Psoas muscle (tissue), 8 donors: Measurements from ENCODE around the gene QSOX2. TPM values are rescaled to one million over a fixed set of nuclear protein-coding genes. Genes with fewer than 3 reads are reported as not detected.
"Not testable (repeated sequence)": the region's sequence is repeated elsewhere in the genome, so short reads cannot be mapped to it uniquely, and the experiment has no call there.

Experiments
- ATAC-seq, 4 donors: fragments of 200-7000 bp; cut with Tn5 transposase; one replicate each; pipeline ENCODE4 v1.9.1; 2020; ENCODE audit warnings: moderate library complexity in 3 of 4, mild to moderate bottlenecking in 2 of 4
- DNase-seq, 2 donors: peaks; one replicate each; pipeline ENCODE4 v3.0.0-alpha.2; 2020
- H3K27ac ChIP-seq: fragments of 200-600 bp; one replicate; pipeline ENCODE4 v1.8.0; 2022
- H3K27me3 ChIP-seq, 3 donors: fragments of 200-600 bp in 1 of 3; one replicate each; pipeline versions ENCODE4 v1.6.1 to v1.8.0; 2013 to 2022; ENCODE audit warnings: low read length in 2 of 3, mild to moderate bottlenecking in 2 of 3, moderate library complexity in 1 of 3; ENCODE audit not compliant: insufficient read depth in 3 of 3
- H3K36me3 ChIP-seq, 2 donors: fragments of 200-600 bp in 1 of 2; one replicate each; pipeline versions ENCODE4 v1.6.1 to v1.8.0; 2013 to 2022; ENCODE audit warnings: low read depth in 1 of 2, mild to moderate bottlenecking in 1 of 2, moderate library complexity in 1 of 2; ENCODE audit not compliant: insufficient read depth in 1 of 2
- H3K4me1 ChIP-seq: fragments of 200-600 bp; one replicate; pipeline ENCODE4 v1.8.0; 2022
- H3K4me3 ChIP-seq: fragments of 200-600 bp; one replicate; pipeline ENCODE4 v1.8.0; 2022; ENCODE audit warnings: mild to moderate bottlenecking
- H3K9me3 ChIP-seq: fragments of 200-600 bp; one replicate; pipeline ENCODE4 v1.8.0; 2022
- WGBS, 3 donors: extraction: QIAGEN DNeasy Blood & Tissue Kit; methylation state at CpG; one replicate each; pipeline versions ENCODE4 v1.1.6 to v1.1.7; 2013; 5-methylcytosine and 5-hydroxymethylcytosine counted together
- intact Hi-C, 2 donors: fragments of 100-400 bp; cut with DNase I; formaldehyde crosslinking; loops; one replicate each; pipeline versions ENCODE4 v1.11.0 to v1.14.2; 2022
- polyA plus RNA-seq, 3 donors: library from polyadenylated mRNA; stranded (reverse); fragments of 200-250 nt; gene quantifications; one replicate each; pipeline ENCODE4 v1.2.3, GENCODE V29; 2013
- total RNA-seq, 4 donors: library from RNA; stranded (reverse); fragmentation: NEBNext Ultra II Directional in 2 of 4; extraction: Animal tissue kit (Norgen Biotek cat#: 25700) in 2 of 4; gene quantifications; one replicate each; pipeline versions ENCODE4 v1.2.1 to v1.2.4, GENCODE V29; 2021 to 2023
- TF ChIP-seq, protein P1 (sequence below): fragments of 200-600 bp; IDR thresholded peaks from one replicate; pipeline ENCODE4 v1.8.0; 2022; ENCODE audit warnings: antibody characterized with exemption
- donor health status: healthy with polysubstance abuse.
- donor health status: DM: no; HTN: no; CAD: no; lungs with moderate emphysema.
- donor health status: Bipolar disorder and iron deficiency.
- donor health status: healthy.
- donor health status: DM: yes; HTN: yes; CAD: no.
- donor health status: DM: no; HTN: no; CAD: no.
- donor health status: DM: no; HTN: no; CAD: no.
- donor health status: DM: yes; HTN: yes; CAD: no.

Gene QSOX2
- total and polyA plus RNA-seq, 7 donors, result 3.6 to 7.5 (median 5.6) TPM

DNA sequence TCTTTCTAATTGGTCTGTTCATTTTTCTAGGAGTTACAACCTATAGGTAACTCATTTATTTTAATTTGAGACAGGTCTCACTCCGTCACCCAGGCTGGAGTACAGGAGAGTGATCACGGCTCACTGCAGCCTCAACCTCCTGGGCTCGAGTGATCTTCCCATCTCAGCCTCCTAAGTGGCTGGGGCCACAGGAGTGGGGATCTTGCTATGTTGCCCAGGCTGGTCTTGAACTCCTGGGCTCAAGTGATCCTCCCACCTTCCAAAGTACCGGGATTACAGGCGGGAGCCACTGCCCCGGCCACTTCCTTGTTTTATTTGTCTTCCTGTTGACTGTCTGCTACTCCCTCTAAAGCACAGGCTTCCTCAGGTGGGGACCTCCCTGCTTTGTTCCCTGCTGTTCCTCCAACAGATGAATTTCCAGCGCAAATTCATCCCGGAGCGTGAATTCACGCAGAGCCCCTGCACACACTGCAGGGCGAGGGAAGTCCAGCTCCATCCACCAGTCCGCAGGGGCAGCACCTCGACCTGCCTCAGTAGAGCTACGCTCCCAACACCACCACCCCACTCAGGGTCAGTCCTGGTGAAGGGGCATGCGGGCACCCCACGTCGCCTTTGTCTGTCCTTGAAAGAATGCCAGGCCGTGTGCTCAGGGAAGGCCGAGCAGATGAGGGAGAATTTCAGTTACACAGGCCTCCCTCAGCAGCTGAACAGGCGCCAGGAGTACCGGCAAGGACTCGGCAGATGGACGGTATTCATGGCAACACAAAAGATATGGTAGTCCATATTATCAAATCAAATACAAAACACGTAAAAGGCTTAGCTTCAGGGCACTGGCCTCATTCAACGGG, 6.3 kb downstream of the QSOX2 start:
- Histone ChIP-seq H3K4me1 (peaks cover 15% of the 10 kb centered on the region), H3K4me3 (no peak overlapping the region), H3K36me3 (no peaks in the 10 kb centered on the region), H3K27ac (no peak overlapping the region), H3K9me3 (no peaks in the 10 kb centered on the region), H3K27me3 (no peaks in the 10 kb centered on the region)
- intact Hi-C loops, result no loop called here
- TF ChIP-seq, protein P1, sequence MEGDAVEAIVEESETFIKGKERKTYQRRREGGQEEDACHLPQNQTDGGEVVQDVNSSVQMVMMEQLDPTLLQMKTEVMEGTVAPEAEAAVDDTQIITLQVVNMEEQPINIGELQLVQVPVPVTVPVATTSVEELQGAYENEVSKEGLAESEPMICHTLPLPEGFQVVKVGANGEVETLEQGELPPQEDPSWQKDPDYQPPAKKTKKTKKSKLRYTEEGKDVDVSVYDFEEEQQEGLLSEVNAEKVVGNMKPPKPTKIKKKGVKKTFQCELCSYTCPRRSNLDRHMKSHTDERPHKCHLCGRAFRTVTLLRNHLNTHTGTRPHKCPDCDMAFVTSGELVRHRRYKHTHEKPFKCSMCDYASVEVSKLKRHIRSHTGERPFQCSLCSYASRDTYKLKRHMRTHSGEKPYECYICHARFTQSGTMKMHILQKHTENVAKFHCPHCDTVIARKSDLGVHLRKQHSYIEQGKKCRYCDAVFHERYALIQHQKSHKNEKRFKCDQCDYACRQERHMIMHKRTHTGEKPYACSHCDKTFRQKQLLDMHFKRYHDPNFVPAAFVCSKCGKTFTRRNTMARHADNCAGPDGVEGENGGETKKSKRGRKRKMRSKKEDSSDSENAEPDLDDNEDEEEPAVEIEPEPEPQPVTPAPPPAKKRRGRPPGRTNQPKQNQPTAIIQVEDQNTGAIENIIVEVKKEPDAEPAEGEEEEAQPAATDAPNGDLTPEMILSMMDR, result no peak
- ATAC-seq (no peak), DNase-seq (no peak)
- WGBS, 3 donors, result 64 to 66% (median 66%) methylated on average over 25 of the region's 25 CpGs

DNA sequence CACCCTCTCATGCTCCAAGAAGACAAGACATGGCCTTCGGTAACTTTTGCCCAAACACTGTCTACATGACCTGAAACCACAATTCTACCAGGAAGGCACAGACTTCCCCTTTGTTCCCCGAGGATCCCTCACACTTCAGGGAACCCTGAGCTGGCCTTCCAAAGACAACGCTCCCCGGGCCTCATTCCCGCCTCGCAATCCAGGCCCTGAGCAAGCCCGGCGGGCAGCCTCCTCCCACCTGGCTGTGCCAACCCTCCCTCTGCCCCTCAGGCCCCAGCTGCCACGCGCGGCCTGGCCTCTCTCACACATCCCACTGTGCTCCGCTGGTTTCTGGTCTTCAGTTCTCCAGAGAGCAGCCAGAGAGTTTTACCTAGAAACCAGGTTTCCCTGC, 7.3 kb downstream of the QSOX2 start:
- 65 to 72% (median 70%) methylated on average over 12 of the region's 12 CpGs for WGBS, 3 donors
- Histone ChIP-seq H3K9me3 (no peaks in the 10 kb centered on the region), H3K36me3 (no peaks in the 10 kb centered on the region), H3K27ac (no peak overlapping the region), H3K4me3 (no peak overlapping the region), H3K4me1 (peaks cover 12% of the 10 kb centered on the region), H3K27me3 (no peaks in the 10 kb centered on the region)
- TF ChIP-seq, protein P1, result no peak
- DNase-seq (no peak), ATAC-seq (no peak)
- intact Hi-C loops, result no loop called here

DNA sequence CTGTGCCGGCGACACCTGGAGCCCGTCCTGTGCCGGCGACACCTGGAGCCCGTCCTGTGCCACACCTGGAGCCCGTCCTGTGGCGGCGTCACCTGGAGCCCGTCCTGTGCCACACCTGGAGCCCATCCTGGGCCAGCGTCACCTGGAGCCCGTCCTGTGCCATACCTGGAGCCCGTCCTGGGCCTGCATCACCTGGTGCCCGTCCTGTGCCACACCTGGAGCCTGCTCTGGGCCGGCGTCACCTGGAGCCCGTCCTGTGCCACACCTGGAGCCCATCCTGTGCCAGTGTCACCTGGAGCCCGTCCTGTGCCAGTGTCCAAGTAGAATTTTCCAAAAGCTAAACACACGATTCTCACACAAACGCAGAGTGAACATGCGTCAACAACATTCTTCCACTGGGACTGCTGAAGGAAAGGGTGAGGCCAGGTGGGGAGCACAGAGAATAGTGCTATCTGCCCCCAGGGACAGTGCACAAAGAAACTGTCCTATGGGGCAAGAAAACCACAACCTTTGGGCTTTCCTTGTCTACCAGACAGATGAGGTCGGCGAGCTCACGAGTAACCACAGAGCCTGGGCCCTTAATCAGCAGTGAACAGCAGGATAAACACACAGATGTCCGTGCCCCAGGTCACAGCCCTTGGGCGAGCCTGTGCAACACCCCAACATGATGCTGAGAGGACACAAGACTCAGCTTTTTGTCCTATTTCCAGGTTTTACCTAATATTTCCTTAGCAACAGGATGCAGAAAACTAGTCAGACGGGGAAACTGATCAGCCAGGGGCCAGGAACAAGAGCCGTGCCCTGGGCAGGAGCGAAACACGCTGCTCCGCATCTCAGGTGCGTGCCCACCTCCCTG, 7.9 kb downstream of the QSOX2 start:
- DNase-seq (no peak), ATAC-seq (no peak)
- Histone ChIP-seq H3K36me3 (no peaks in the 10 kb centered on the region), H3K4me3 (no peak overlapping the region), H3K9me3 (no peaks in the 10 kb centered on the region), H3K4me1 (peaks cover 12% of the 10 kb centered on the region), H3K27ac (no peak overlapping the region), H3K27me3 (no peaks in the 10 kb centered on the region)
- TF ChIP-seq, protein P1, result no peak
- intact Hi-C loops, result no loop called here
- WGBS, 3 donors, result 94 to 95% (median 95%) methylated on average over 32 of the region's 32 CpGs

DNA sequence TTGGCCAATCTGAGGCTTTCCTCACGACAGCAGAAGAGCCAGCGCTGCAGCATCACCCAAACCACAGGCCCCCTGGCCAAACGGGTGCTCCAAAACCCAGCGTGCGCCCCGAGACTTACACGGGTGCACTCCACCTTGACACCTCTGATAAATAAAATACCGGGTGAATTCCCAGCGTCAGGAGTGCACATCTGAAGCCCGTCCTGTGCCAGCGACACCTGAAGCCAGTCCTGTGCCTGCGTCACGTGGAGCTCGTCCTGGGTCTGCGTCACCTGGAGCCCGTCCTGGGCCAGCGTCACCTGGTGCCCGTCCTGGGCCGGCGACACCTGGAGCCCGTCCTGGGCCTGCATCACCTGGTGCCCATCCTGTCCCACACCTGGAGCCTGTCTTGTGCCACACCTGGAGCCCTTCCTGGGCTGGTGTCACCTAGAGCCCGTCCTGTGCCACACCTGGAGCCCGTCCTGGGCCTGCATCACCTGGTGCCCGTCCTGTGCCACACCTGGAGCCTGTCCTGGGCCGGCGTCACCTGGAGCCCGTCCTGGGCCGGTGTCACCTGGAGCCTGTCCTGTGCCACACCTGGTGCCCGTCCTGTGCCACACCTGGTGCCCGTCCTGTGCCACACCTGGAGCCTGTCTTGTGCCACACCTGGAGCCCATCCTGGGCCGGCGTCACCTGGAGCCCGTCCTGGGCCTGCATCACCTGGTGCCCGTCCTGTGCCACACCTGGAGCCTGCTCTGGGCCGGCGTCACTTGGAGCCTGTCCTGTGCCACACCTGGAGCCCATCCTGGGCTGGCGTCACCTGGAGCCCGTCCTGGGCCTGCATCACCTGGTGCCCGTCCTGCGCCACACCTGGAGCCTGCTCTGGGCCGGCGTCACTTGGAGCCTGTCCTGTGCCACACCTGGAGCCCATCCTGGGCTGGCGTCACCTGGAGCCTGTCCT, 8.9 kb downstream of the QSOX2 start:
- H3K4me1 ChIP-seq, result peaks cover 12% of the 10 kb centered on the region
- H3K9me3 ChIP-seq, H3K36me3 ChIP-seq, DNase-seq, intact Hi-C loops, H3K27me3 ChIP-seq, ATAC-seq, H3K27ac ChIP-seq, H3K4me3 ChIP-seq: not testable (repeated sequence)
- WGBS, 3 donors, result 93 to 96% (median 95%) methylated on average over 40 to 43 of the region's 43 CpGs
